Mucosa of descending colon (tissue), 3 donors: Measurements from ENCODE around the gene EIF2A. TPM values are rescaled to one million over a fixed set of nuclear protein-coding genes. Genes with fewer than 3 reads are reported as not detected.

Experiments used
- ATAC-seq: fragments of 200-7000 bp; cut with Tn5 transposase; one replicate; pipeline ENCODE4 v1.9.1; 2020; ENCODE audit warnings: mild to moderate bottlenecking, moderate library complexity
- DNase-seq, 3 donors: peaks; one replicate each; pipeline ENCODE4 v3.0.0-alpha.2; 2020
- H3K36me3 ChIP-seq: fragments of 200-600 bp; one replicate; pipeline ENCODE4 v1.8.0; 2021; ENCODE audit warnings: low read depth, mild to moderate bottlenecking
- H3K4me1 ChIP-seq: fragments of 200-600 bp; one replicate; pipeline ENCODE4 v1.8.0; 2021; ENCODE audit warnings: low read depth, mild to moderate bottlenecking
- H3K4me3 ChIP-seq: fragments of 200-600 bp; one replicate; pipeline ENCODE4 v1.8.0; 2021; ENCODE audit warnings: mild to moderate bottlenecking
- H3K9me3 ChIP-seq: fragments of 200-600 bp; one replicate; pipeline ENCODE4 v1.8.0; 2021; ENCODE audit warnings: mild to moderate bottlenecking
- CTCF ChIP-seq: fragments of 200-600 bp; IDR thresholded peaks from one replicate; pipeline ENCODE4 v1.8.0; 2022; ENCODE audit warnings: antibody characterized with exemption, mild to moderate bottlenecking
- intact Hi-C, 2 donors: fragments of 100-400 bp; cut with DNase I in 1 of 2; cut with micrococcal nuclease in 1 of 2; formaldehyde crosslinking; loops; one replicate each; pipeline versions ENCODE4 v1.11.0 to v1.11.1; 2022; cut with DNase I, micrococcal nuclease
- total RNA-seq, 3 donors: library from RNA; stranded (reverse); fragmentation: NEBNext Ultra II Directional in 2 of 3; extraction: Animal tissue kit (Norgen Biotek cat#: 25700) in 2 of 3; gene quantifications; one replicate each; pipeline versions ENCODE4 v1.2.1 to v1.2.4, GENCODE V29; 2021 to 2023
- donor health status: DM: no; HTN: no; CAD: no; lungs with moderate emphysema.
- donor health status: DM: no; HTN: no; CAD: no.
- donor health status: DM: no; HTN: yes; CAD: no.

EIF2A gene
- total RNA-seq, 3 donors from 2014 or later: 67.4 to 78.9 (median 74.1) TPM

- no peak overlapping the region for H3K4me3 ChIP-seq
- intact Hi-C loops: no loop called here
- no peaks in the 10 kb centered on the region for H3K9me3 ChIP-seq
- no peak for DNase-seq
- H3K4me1 ChIP-seq: peaks cover 11% of the 10 kb centered on the region
- H3K36me3 ChIP-seq: no peaks in the 10 kb centered on the region
- TF ChIP-seq CTCF: no peak
- no peak for ATAC-seq
These were observed 63.4 kb downstream of the EIF2A start for GRCh38 chr3:150609988-150610387.

- DNase-seq: no peak
- intact Hi-C loops: no loop called here
- Histone ChIP-seq H3K9me3 (no peaks in the 10 kb centered on the region), H3K4me1 (peaks cover 11% of the 10 kb centered on the region), H3K36me3 (no peaks in the 10 kb centered on the region), H3K4me3 (no peak overlapping the region)
- peak; percentile 35 for ATAC-seq
- TF ChIP-seq CTCF: no peak
These were observed 64.2 kb downstream of the EIF2A start for GRCh38 chr3:150610785-150611184.

GRCh38 chr3:150611666-150612065, 65.1 kb downstream of the EIF2A start:
- Histone ChIP-seq H3K9me3 (no peaks in the 10 kb centered on the region), H3K36me3 (no peaks in the 10 kb centered on the region), H3K4me3 (no peak overlapping the region), H3K4me1 (peaks cover 11% of the 10 kb centered on the region)
- DNase-seq: no peak
- no peak for TF ChIP-seq CTCF
- intact Hi-C loops: no loop called here
- no peak for ATAC-seq

GRCh38 chr3:150612494-150612893, 65.9 kb downstream of the EIF2A start:
- H3K36me3 ChIP-seq: no peaks in the 10 kb centered on the region
- no peak for TF ChIP-seq CTCF
- H3K4me3 ChIP-seq: no peak overlapping the region
- intact Hi-C loops: no loop called here
- peaks cover 5% of the 10 kb centered on the region for H3K4me1 ChIP-seq
- ATAC-seq (no peak), DNase-seq (no peak)
- no peaks in the 10 kb centered on the region for H3K9me3 ChIP-seq

GRCh38 chr3:150613034-150613433, 66.4 kb downstream of the EIF2A start:
- no peak for DNase-seq
- ATAC-seq: no peak
- Histone ChIP-seq H3K4me3 (no peak overlapping the region), H3K36me3 (no peaks in the 10 kb centered on the region), H3K9me3 (no peaks in the 10 kb centered on the region), H3K4me1 (no peaks in the 10 kb centered on the region)
- no peak for TF ChIP-seq CTCF
- intact Hi-C loops: no loop called here
